Measurements from ENCODE around the gene NMUR1.
A peak's percentile ranks its signal among the peaks of the same experiment; 100 is the strongest.

NMUR1 gene

DNA sequence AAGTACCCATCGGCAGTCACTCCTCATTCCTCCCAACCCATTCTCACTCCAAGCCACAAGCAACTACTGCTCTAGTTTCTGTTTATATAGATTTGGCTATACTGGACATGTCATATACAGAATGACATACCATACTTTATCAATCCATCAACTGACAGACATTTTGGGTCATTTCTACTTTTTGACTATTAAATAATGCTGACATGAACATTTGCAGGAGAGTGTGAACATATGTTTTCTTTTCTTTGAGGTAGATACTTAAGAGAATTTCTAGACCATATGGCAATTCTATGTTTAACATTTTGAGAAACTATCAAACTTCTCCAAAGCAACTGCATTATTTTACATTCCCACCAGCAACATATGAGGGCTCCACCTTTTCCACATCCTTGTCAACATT, 32.6 kb downstream of the NMUR1 start:
- intact Hi-C loops (cut with DNase I) = no loop called here
- no peak for DNase-seq

DNA sequence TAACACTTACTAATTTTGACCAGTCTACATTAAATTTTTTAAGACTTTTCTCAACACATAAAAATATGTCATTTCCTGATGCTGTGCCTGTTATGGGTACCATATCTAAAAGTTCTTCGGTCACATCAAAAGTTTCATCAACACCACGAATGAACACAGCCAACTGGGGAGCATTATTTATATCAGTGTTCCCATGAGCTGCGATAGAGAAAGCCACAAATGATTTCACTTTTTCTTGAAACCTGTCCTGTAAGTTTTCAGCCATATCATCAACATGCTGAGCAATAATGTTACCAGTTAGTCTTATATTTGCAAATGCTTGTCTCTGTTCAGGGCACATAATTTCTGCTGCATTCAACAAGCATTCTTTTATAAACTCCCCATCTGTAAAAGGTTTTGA, 35.6 kb downstream of the NMUR1 start:
- intact Hi-C loops (cut with DNase I) = no loop called here
- no peak for DNase-seq

DNA sequence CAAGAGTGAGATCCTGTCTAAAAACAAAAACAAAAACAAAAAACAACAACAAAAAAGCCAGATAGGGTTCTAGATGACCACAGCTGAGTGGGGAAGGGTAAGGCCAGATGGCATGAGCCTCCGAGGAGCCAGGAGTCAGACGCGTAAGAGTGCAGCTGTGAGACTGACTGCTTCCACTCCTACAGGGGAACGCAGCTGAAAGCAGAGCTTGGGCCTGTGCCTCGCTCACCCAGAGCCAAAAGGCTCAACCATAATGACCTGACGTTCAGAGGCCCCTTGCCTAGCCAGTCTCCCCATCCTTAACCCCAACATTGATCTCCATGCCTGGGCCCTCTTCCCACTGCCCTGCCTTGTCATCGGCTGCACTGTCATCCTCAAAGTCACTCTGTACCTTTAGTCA, 39.4 kb downstream of the NMUR1 start:
- DNase-seq = peak in 2 of 10 donors; percentile 53 to 63

GRCh38 chr2:231489990-231490389, 40.3 kb downstream of the NMUR1 start:
- DNase-seq = peak in 6 of 10 donors; percentile 26 to 90 (median 58)
- intact Hi-C loops (cut with DNase I) = no loop called here

More for the DNA sequence above, 39.4 kb downstream of the NMUR1 start:
- intact Hi-C loops (cut with DNase I) = no loop called here

GRCh38 chr2:231488331-231488730, 41.9 kb downstream of the NMUR1 start:
- intact Hi-C loops (cut with DNase I) = no loop called here
- DNase-seq = peak in 2 of 10 donors; percentile 59 to 64

GRCh38 chr2:231486851-231487596, 43.2 kb downstream of the NMUR1 start:
- intact Hi-C loops (cut with DNase I) = no loop called here
- DNase-seq = peak in 1 of 10 donors; percentile 51

- peak in 2 of 10 donors; percentile 75 to 81 for DNase-seq
- intact Hi-C loops (cut with DNase I) = loop anchor here (2.0 kb wide), 1 partner anchor 31 kb away; no protein-coding TSS in a partner anchor
Measured at GRCh38 chr2:231483398-231484329, 46.6 kb downstream of the NMUR1 start.

GRCh38 chr2:231482806-231483391, 47.3 kb downstream of the NMUR1 start:
- intact Hi-C loops (cut with DNase I) = loop anchor here (1.0 to 2.0 kb wide), 2 partner anchors 32 to 74 kb away; no protein-coding TSS in a partner anchor
- DNase-seq = peak; percentile 47 to 96 (median 74)

- intact Hi-C loops (cut with DNase I) = no loop called here
- DNase-seq = peak in 1 of 10 donors; percentile 43
Measured at GRCh38 chr2:231480781-231481180, 49.5 kb downstream of the NMUR1 start.

DNA sequence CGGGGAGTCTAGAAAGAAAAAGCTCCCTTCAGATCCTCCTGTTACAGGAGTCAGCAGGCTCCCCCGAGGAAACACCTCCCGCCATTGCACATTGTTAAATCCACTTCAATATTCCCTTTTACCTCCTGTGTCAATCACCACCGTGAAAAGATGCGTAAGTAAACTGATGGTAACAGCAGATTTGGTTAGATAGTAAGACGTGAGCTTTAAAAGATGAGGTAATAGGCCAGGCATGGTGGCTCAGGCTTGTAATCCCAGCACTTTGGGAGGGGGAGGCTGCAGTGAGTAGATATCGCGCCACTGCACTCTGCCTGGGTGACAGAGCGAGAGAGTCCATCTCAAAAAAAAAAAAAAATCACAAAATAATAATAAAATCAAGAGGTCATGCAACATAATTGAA, 50.8 kb downstream of the NMUR1 start:
- DNase-seq = no peak
- intact Hi-C loops (cut with DNase I) = no loop called here

DNA sequence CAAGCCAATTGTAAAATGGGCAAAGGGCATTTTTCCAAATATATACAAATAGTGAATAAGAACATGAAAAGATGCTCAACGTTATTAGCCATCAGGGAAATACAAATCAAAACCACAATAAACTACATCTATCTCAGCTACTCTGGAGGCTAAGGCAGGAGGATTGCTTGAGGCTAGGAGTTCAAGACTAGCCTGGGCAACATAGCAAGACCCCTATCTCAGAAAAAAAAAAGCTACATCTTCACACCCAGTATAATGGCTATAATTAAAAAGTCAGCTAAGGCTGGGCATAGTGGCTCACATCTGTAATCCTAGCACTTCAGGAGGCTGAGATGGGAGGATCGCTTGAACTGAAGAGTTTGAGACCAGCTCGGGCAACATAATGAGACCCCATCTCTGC, 53.3 kb downstream of the NMUR1 start:
- intact Hi-C loops (cut with DNase I) = no loop called here
- no peak for DNase-seq

- intact Hi-C loops (cut with DNase I) = no loop called here
- DNase-seq = no peak
Measured at GRCh38 chr2:231475965-231476364, 54.3 kb downstream of the NMUR1 start.

Data from posterior cingulate gyrus (tissue), 11 donors.